ENCODE results near the gene TPRX1.
"Not testable (repeated sequence)": the region's sequence is repeated elsewhere in the genome, so short reads cannot be mapped to it uniquely, and the experiment has no call there.

Gene TPRX1

GRCh38 chr19:47765523-47766358 is 38.6 kb downstream of the TPRX1 start:
- no peaks in the 10 kb centered on the region for H3K27me3 ChIP-seq
- TF ChIP-seq CTCF (IDR thresholded peaks at IDR 0.05; ENCODE audit: low read depth, low read length) = peak; percentile 93
- peak; percentile 88 for DNase-seq
- H3K36me3 ChIP-seq = no peaks in the 10 kb centered on the region
- H3K9me3 ChIP-seq = no peaks in the 10 kb centered on the region
- no peak overlapping the region for H3K4me3 ChIP-seq (ENCODE audit: low read depth, low read length)
- H3K4me1 ChIP-seq = no peaks in the 10 kb centered on the region

GRCh38 chr19:47764705-47765104 is 39.6 kb downstream of the TPRX1 start:
- not testable (repeated sequence) for H3K9me3 ChIP-seq; H3K27me3 ChIP-seq; H3K36me3 ChIP-seq; DNase-seq; H3K4me3 ChIP-seq (ENCODE audit: low read depth, low read length); H3K4me1 ChIP-seq

GRCh38 chr19:47762615-47763308 is 41.6 kb downstream of the TPRX1 start:
- H3K36me3 ChIP-seq = peaks cover 13% of the 10 kb centered on the region
- DNase-seq = no peak
- TF ChIP-seq CTCF (IDR thresholded peaks at IDR 0.05; ENCODE audit: low read depth, low read length) = no peak

GRCh38 chr19:47762151-47762550 is 42.2 kb downstream of the TPRX1 start:
- H3K4me3 ChIP-seq (ENCODE audit: low read depth, low read length) = no peak overlapping the region
- H3K4me1 ChIP-seq = no peaks in the 10 kb centered on the region
- no peak for TF ChIP-seq CTCF (IDR thresholded peaks at IDR 0.05; ENCODE audit: low read depth, low read length)
- H3K9me3 ChIP-seq = no peaks in the 10 kb centered on the region
- H3K36me3 ChIP-seq = peaks cover 19% of the 10 kb centered on the region
- no peak for DNase-seq
- H3K27me3 ChIP-seq = no peaks in the 10 kb centered on the region

More at GRCh38 chr19:47762615-47763308, 41.6 kb downstream of the TPRX1 start:
- Histone ChIP-seq H3K4me3 (ENCODE audit: low read depth, low read length) (no peak overlapping the region), H3K9me3 (no peaks in the 10 kb centered on the region), H3K27me3 (no peaks in the 10 kb centered on the region), H3K4me1 (no peaks in the 10 kb centered on the region)

GRCh38 chr19:47761566-47761965 is 42.8 kb downstream of the TPRX1 start:
- no peak for DNase-seq
- TF ChIP-seq CTCF (IDR thresholded peaks at IDR 0.05; ENCODE audit: low read depth, low read length) = no peak
- Histone ChIP-seq H3K36me3 (peaks cover 25% of the 10 kb centered on the region), H3K27me3 (no peaks in the 10 kb centered on the region), H3K9me3 (no peaks in the 10 kb centered on the region), H3K4me1 (no peaks in the 10 kb centered on the region), H3K4me3 (ENCODE audit: low read depth, low read length) (no peak overlapping the region)

GRCh38 chr19:47760632-47760999 is 43.7 kb downstream of the TPRX1 start:
- DNase-seq = no peak
- H3K9me3 ChIP-seq = no peaks in the 10 kb centered on the region
- H3K4me1 ChIP-seq = no peaks in the 10 kb centered on the region
- H3K27me3 ChIP-seq = no peaks in the 10 kb centered on the region
- H3K36me3 ChIP-seq = peaks cover 35% of the 10 kb centered on the region
- H3K4me3 ChIP-seq (ENCODE audit: low read depth, low read length) = no peak overlapping the region
- no peak for TF ChIP-seq CTCF (IDR thresholded peaks at IDR 0.05; ENCODE audit: low read depth, low read length)

Data from BE2C (cell line).